ENCODE results near the gene ZNF892.
"Not testable (repeated sequence)": the region's sequence is repeated elsewhere in the genome, so short reads cannot be mapped to it uniquely, and the experiment has no call there.

ZNF892 gene

DNA sequence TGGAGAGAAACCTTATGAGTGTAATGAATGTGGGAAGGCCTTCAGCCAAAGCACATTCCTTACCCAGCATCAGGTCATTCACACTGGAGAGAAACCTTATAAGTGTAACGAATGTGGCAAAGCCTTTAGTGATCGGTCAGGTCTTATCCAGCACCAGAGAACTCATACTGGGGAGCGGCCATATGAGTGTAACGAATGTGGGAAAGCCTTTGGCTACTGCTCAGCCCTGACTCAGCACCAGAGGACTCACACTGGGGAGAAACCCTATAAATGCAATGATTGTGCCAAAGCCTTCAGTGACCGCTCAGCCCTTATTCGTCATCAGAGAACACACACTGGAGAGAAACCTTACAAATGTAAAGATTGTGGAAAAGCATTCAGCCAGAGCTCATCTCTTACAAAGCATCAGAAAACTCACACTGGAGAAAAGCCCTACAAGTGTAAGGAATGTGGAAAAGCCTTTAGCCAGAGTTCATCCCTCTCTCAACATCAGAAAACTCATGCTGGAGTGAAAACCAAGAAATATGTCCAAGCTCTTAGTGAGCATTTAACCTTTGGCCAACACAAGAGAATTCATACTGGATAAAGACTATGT is 7.8 kb downstream of the ZNF892 start:
- H3K4me3 ChIP-seq (ENCODE audit: low read depth, low read length), result no peak overlapping the region
- DNase-seq (ENCODE audit: low read depth), result no peak

DNA sequence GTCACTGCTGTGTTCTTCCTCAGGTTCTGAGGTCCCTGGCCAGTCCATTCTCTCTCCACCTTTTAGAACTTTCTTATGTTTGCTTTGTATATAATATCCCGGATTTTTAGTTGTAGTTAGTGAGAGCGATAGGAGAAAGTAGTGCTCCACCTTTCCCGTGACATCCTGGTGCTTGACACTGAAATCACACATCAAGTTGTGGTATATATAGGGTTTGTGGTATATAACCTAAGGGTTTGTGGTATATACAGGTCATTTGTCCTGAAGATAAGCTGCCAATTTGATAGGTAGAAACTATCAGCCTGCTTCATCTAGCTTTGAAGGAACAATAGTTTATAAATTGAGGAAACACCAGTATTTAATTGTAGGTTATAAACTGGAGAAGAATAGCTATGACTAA is 13.1 kb downstream of the ZNF892 start:
- DNase-seq (ENCODE audit: low read depth), result no peak
- no peak overlapping the region for H3K4me3 ChIP-seq (ENCODE audit: low read depth, low read length)

DNA sequence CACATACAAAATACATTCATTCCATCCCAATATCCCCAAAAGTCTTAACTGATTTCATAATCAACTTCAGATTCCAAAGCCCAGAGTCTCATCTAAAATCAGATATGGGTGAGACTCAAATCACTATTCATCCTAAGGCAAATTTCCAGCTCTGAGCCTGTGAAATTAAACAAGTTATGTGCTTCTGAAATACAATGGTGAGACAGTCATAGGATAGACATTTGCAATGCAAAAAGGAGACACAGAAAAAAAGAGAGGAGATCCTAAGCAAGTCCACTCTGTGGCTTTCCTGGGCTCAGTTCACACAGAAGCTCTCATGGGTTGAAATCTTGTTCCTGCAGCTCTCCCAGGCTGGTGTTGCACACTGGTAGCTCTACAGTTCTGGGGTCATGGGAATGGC is 18.3 kb downstream of the ZNF892 start:
- DNase-seq (ENCODE audit: low read depth), result no peak
- H3K4me3 ChIP-seq (ENCODE audit: low read depth, low read length), result no peak overlapping the region

DNA sequence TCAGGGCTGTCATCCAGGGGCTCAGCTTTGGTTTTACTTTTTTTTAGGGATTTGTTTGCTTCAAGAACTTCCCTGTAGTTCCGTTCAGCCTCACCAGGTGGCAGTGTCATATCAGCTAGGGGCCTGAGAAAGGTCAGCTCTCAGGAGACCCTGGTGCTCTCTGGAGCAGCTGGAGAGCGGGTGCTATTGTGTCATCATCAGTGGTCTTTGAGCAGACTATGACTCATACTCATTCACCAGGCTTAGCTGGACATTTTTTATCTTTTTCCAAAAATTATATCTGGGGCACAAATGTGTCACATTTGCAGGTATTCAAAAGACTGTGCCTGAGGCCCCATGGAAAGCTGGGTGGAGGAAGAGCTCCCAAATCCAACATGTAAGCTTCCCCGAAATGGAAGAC is 24.4 kb downstream of the ZNF892 start:
- H3K4me3 ChIP-seq (ENCODE audit: low read depth, low read length), result no peak overlapping the region
- DNase-seq (ENCODE audit: low read depth), result no peak

DNA sequence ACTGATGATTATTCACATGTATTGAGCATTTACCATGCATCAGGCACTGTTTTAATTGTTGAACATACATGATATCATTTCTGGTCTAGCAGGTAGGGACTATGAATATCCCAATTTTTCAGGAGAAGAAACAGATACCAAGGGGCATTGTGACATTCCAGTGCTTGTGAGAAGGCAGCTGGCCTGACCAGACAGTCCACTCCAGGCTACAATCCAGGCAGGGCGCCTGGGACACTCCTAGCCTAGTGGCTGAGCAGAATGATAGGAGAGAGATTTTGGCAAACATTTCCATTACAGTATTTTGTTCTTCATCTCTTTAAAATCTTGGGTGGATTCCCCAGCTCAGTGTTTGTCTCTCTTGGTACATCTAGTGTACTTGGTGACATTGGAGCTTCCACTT is 24.9 kb downstream of the ZNF892 start:
- H3K4me3 ChIP-seq (ENCODE audit: low read depth, low read length), result no peak overlapping the region
- DNase-seq (ENCODE audit: low read depth), result no peak

DNA sequence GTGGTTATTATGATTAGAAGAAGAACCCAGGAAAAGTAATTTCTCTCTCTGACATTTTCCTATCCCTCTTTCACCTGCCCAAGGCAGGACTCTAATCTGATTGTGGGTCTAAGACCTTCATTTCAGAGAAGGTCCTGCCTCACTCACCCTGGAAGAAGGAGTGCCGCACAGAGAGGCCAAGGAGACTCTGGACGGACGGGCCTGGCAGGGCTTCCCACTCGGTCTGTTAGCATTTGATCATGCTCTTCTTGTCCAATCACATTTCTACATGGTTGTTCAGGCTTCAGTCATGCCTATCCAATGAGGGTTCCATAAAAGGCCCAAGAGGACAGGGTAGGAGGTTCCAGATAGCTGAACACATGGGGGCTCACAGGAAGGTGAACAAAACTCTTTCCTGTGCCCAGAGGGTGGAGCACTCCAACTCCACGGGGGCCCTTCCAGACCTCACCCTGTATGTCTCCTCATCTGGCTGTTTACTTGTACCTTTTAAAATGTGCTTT is 27.0 kb downstream of the ZNF892 start:
- DNase-seq (ENCODE audit: low read depth), result no peak
- no peak overlapping the region for H3K4me3 ChIP-seq (ENCODE audit: low read depth, low read length)

DNA sequence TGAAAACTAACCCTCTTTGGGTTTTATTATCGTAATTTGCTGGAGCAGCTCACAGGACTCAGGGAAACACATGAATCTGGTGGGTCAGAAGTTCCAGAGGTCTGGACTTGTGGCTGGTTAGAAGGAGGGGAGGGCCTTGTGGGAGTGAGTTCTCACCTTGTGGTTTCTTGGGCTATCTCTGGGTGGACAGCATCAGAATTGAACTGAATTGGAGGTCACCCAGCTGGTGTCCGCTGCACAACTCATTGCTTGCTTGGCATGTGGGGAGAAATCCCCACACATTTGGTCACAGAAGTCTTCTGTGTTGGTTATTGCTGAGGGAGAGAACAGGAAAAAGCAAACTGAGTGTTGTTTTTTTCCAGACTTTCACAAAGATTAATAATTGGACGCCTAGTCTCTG is 27.5 kb downstream of the ZNF892 start:
- no peak for DNase-seq (ENCODE audit: low read depth)
- no peak overlapping the region for H3K4me3 ChIP-seq (ENCODE audit: low read depth, low read length)

DNA sequence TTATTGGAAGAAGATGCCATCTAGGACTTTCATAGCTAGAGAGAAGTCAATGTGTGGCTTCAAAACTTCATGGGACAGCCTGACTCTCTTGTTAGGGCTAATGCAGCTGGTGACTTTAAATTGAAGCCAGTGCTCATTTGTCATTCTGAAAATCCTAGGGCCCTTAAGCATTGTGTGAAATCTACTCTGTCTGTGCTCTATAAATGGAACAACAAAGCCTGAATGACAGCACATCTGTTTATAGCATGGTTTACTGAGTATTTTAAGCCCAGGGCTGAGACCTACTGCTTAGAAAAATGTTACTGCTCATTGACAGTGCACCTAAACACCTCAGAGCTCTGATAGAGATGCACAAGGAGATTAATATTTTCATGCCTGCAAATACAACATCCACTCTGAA is 30.8 kb downstream of the ZNF892 start:
- DNase-seq (ENCODE audit: low read depth), result no peak
- H3K4me3 ChIP-seq (ENCODE audit: low read depth, low read length), result no peak overlapping the region

DNA sequence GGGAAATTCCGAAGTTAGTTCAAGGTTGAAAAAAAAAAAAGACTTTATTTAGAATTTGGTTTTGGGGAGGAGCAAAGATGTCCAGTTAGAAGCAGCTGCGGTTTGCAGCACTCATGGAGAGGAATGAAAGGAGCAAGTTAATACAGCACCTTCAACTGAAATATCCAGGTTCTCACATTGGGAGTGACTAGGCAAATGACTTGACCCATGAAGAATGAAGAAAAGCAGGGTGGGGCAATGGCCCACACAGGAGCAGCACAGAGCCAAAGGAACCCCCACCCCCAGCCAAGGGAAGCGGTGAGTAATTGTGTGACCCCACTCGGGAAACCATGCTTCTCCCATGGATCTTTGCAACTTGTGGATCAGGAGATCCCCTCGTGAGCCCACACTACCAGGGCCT is 32.8 kb downstream of the ZNF892 start:
- no peak overlapping the region for H3K4me3 ChIP-seq (ENCODE audit: low read depth, low read length)
- no peak for DNase-seq (ENCODE audit: low read depth)

DNA sequence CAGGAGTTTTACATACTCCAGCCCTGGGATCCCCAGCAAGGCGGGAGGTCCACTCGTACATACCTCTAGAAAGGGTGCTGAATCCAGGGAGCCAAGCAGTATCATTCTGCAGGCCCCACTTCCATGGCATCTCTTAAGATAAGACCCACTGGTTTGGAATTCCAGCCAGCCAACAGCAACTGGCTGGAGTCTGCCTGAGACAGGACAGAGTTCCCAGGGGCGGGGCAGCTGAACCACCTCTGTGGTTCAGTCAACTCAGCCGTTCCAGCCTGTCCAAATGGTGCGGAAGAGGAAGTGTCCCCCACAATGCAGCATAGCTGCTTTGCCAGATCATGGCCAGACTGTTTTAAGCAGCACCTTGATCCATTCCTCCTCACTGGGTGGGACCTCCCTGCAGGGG is 33.2 kb downstream of the ZNF892 start:
- no peak overlapping the region for H3K4me3 ChIP-seq (ENCODE audit: low read depth, low read length)
- DNase-seq (ENCODE audit: low read depth), result no peak

DNA sequence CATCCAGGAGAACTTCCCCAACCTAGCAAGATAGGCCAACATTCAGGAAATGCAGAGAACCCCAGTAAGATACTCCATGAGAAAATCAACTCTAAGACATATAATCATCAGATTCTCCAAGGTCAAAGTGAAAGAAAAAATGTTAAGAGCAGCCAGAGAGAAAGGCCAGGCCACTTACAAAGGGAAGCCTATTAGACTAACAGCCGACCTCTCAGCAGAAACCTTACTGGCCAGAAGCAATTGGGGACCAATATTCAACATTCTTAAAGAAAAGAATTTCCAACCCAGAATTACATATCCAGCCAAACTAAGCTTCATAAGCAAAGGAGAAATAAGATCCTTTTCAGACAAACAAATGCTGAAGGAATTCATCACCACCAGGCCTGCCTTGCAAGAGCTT is 34.8 kb downstream of the ZNF892 start:
- H3K4me3 ChIP-seq (ENCODE audit: low read depth, low read length); DNase-seq (ENCODE audit: low read depth): not testable (repeated sequence)
